SU-DHL-6 (cell line): ENCODE results near the gene CYYR1.

ENCODE experiments used
- H2AFZ ChIP-seq: fragments of 200-600 bp; sonication (generic); 2 replicates; pipeline ENCODE4 v1.6.1; 2014; ENCODE audit warnings: low read depth, mild to moderate bottlenecking, moderate library complexity, mixed read lengths, antibody characterized with exemption, low read length; ENCODE audit not compliant: severe bottlenecking
- H3F3A ChIP-seq: fragments of 200-600 bp; shearing (Covaris generic); 2 replicates; pipeline ENCODE4 v1.6.0; 2016; ENCODE audit warnings: antibody characterized with exemption, mild to moderate bottlenecking; ENCODE audit not compliant: insufficient read depth
- H3K27ac ChIP-seq: fragments of 200-600 bp; sonication (generic); 2 replicates; pipeline ENCODE4 v1.5.1; 2016; ENCODE audit warnings: low read depth, mild to moderate bottlenecking, low read length, moderate library complexity, mixed read lengths
- H3K27me3 ChIP-seq: fragments of 200-600 bp; sonication (generic), shearing (Covaris generic); 2 replicates; pipeline ENCODE4 v1.6.0; 2014; ENCODE audit warnings: mild to moderate bottlenecking, low read length
- H3K36me3 ChIP-seq: fragments of 200-600 bp; sonication (generic); 2 replicates; pipeline ENCODE4 v1.6.1; 2014; ENCODE audit warnings: mild to moderate bottlenecking, low read length, mixed read lengths
- H3K4me2 ChIP-seq: fragments of 300-600, 200-600 bp; shearing (Covaris generic), sonication (generic); 2 replicates; pipeline ENCODE4 v1.6.0; 2014; ENCODE audit warnings: low read length, low read depth, mild to moderate bottlenecking; ENCODE audit not compliant: poor library complexity, severe bottlenecking
- H3K4me3 ChIP-seq: fragments of 200-600 bp; sonication (generic); 2 replicates; pipeline ENCODE4 v1.5.1; 2014; ENCODE audit warnings: antibody characterized with exemption, low read length, mild to moderate bottlenecking, mixed read lengths; ENCODE audit not compliant: insufficient read depth, poor library complexity, severe bottlenecking
- H3K79me2 ChIP-seq: fragments of 200-600 bp; sonication (generic); 2 replicates; pipeline ENCODE4 v1.6.1; 2014; ENCODE audit warnings: mild to moderate bottlenecking, low read length, moderate library complexity; ENCODE audit not compliant: insufficient read depth
- H3K9ac ChIP-seq: fragments of 200-600 bp; sonication (generic); 2 replicates; pipeline ENCODE4 v1.7.0; 2014; ENCODE audit warnings: mild to moderate bottlenecking, low read length
- H3K9me2 ChIP-seq: fragments of 200-600 bp; sonication (generic); replicated peaks from 2 replicates; pipeline ENCODE4 v1.6.1; 2014; ENCODE audit warnings: low read length; ENCODE audit not compliant: insufficient read depth
- H3K9me3 ChIP-seq: fragments of 200-600 bp; sonication (generic); 2 replicates; pipeline ENCODE4 v1.6.1; 2014; ENCODE audit warnings: low read length, mixed read lengths; ENCODE audit not compliant: insufficient read depth
- H4K20me1 ChIP-seq: fragments of 200-600 bp; sonication (generic); 2 replicates; pipeline ENCODE4 v1.6.1; 2014; ENCODE audit warnings: low read depth, mild to moderate bottlenecking, antibody characterized with exemption, low read length, moderate library complexity, mixed read lengths
- CTCF ChIP-seq: fragments of 200-600 bp; sonication (generic); IDR thresholded peaks from one replicate; pipeline ENCODE4 v1.5.1; 2017; ENCODE audit warnings: antibody characterized with exemption, mild to moderate bottlenecking, low read length, moderate library complexity; ENCODE audit not compliant: insufficient read depth, poor library complexity, severe bottlenecking
- EZH2phosphoT487 ChIP-seq: fragments of 200-600 bp; sonication (generic), shearing (Covaris generic); conservative IDR thresholded peaks from 2 replicates; pipeline ENCODE4 v1.6.1; 2018; ENCODE audit warnings: mild to moderate bottlenecking, antibody characterized with exemption, low read length, moderate library complexity, mixed read lengths

Gene CYYR1

GRCh38 chr21:26451081-26451740, 121.9 kb downstream of the CYYR1 start:
- no peaks in the 10 kb centered on the region for H3K36me3 ChIP-seq
- 0 out of 2 replicates have a peak, but pooled peaks cover 4% of the 10 kb centered on the region for H3K9me3 ChIP-seq
- no peaks in the 10 kb centered on the region for H4K20me1 ChIP-seq
- no peaks in the 10 kb centered on the region for H3K27me3 ChIP-seq
- no peak overlapping the region for H2AFZ ChIP-seq
- H3F3A ChIP-seq: no peaks in the 10 kb centered on the region
- TF ChIP-seq EZH2phosphoT487 (no peak), CTCF (no peak)
- H3K9me2 ChIP-seq: no peaks in the 10 kb centered on the region
- no peak overlapping the region for H3K27ac ChIP-seq
- no peaks in the 10 kb centered on the region for H3K79me2 ChIP-seq
- no peak overlapping the region for H3K4me2 ChIP-seq
- H3K9ac ChIP-seq: no peak overlapping the region
- no peak overlapping the region for H3K4me3 ChIP-seq

GRCh38 chr21:26449161-26449560, 123.9 kb downstream of the CYYR1 start:
- Histone ChIP-seq H2AFZ (no peak overlapping the region), H3K9me2 (0 out of 2 replicates have a peak, but pooled peaks cover 4% of the 10 kb centered on the region), H3K36me3 (no peaks in the 10 kb centered on the region), H3K9ac (no peak overlapping the region), H3K27ac (no peak overlapping the region), H3K4me2 (no peak overlapping the region), H3K79me2 (no peaks in the 10 kb centered on the region), H4K20me1 (no peaks in the 10 kb centered on the region), H3K27me3 (no peaks in the 10 kb centered on the region), H3K4me3 (no peak overlapping the region), H3F3A (no peaks in the 10 kb centered on the region), H3K9me3 (0 out of 2 replicates have a peak, but pooled peaks cover 4% of the 10 kb centered on the region)
- TF ChIP-seq CTCF (no peak), EZH2phosphoT487 (no peak)

- Histone ChIP-seq H2AFZ (no peak overlapping the region), H4K20me1 (no peaks in the 10 kb centered on the region), H3K36me3 (no peaks in the 10 kb centered on the region), H3K4me2 (no peak overlapping the region), H3K27ac (no peak overlapping the region), H3K79me2 (no peaks in the 10 kb centered on the region), H3K9me2 (0 out of 2 replicates have a peak, but pooled peaks cover 4% of the 10 kb centered on the region), H3K9me3 (0 out of 2 replicates have a peak, but pooled peaks cover 4% of the 10 kb centered on the region), H3K4me3 (no peak overlapping the region), H3K27me3 (no peaks in the 10 kb centered on the region), H3F3A (no peaks in the 10 kb centered on the region), H3K9ac (no peak overlapping the region)
- no peak for TF ChIP-seq CTCF
- TF ChIP-seq EZH2phosphoT487: no peak
Measured at GRCh38 chr21:26448751-26449150, 124.3 kb downstream of the CYYR1 start.
